Thoracic aorta (tissue), 2 donors: ENCODE data around the gene ADH6. TPM values are rescaled to one million over a fixed set of nuclear protein-coding genes. Genes with fewer than 3 reads are reported as not detected.
"Not testable (repeated sequence)": the region's sequence is repeated elsewhere in the genome, so short reads cannot be mapped to it uniquely, and the experiment has no call there.

Source experiments
- ATAC-seq: fragments of 150-250 bp; one replicate; pipeline ENCODE4 v1.8.0; 2017; ENCODE audit warnings: low read depth; ENCODE audit not compliant: insufficient number of reproducible peaks, low FRiP score
- DNase-seq: peaks from one replicate; pipeline ENCODE4 v3.0.0-alpha.2; 2020; ENCODE audit warnings: low spot score
- H3K27ac ChIP-seq, 2 donors: fragments of 200-600 bp; sonication (generic); 1 replicate in 1 of 2; 2 replicates in 1 of 2; pipeline ENCODE4 v1.5.1; 2016; ENCODE audit warnings: mild to moderate bottlenecking in 2 of 2, moderate library complexity in 2 of 2
- H3K27me3 ChIP-seq: fragments of 200-600 bp; sonication (generic); replicated peaks from 2 replicates; pipeline ENCODE4 v1.6.0; 2016; ENCODE audit warnings: mild to moderate bottlenecking; ENCODE audit not compliant: insufficient read depth
- H3K36me3 ChIP-seq: fragments of 200-600 bp; sonication (generic); one replicate; pipeline ENCODE4 v1.5.1; 2016
- H3K4me1 ChIP-seq, 2 donors: fragments of 200-600 bp; sonication (generic); 1 replicate in 1 of 2; 2 replicates in 1 of 2; pipeline versions ENCODE4 v1.5.1 to v1.6.0; 2016; ENCODE audit warnings: low read depth in 2 of 2, mild to moderate bottlenecking in 1 of 2; ENCODE audit not compliant: control insufficient read depth in 1 of 2
- H3K4me3 ChIP-seq: fragments of 200-600 bp; sonication (generic); 2 replicates; pipeline ENCODE4 v1.5.1; 2016; ENCODE audit warnings: mild to moderate bottlenecking
- H3K9me3 ChIP-seq: fragments of 200-600 bp; sonication (generic); 2 replicates; pipeline ENCODE4 v1.5.1; 2016
- total RNA-seq, 2 donors: library from RNA; depleted of rRNA; stranded (reverse); fragments of >200 nt; gene quantifications; one replicate each; pipeline versions ENCODE4 v1.1.0 to v1.2.3, GENCODE V29; 2016
- TF ChIP-seq, protein P1 (sequence below): fragments of 200-600 bp; sonication (generic); IDR thresholded peaks from one replicate; pipeline ENCODE4 v1.5.1; 2019; ENCODE audit warnings: antibody characterized with exemption

ADH6 gene
- total RNA-seq, 2 donors from 2014 or later = 0.41 TPM; not detected in 1

DNA sequence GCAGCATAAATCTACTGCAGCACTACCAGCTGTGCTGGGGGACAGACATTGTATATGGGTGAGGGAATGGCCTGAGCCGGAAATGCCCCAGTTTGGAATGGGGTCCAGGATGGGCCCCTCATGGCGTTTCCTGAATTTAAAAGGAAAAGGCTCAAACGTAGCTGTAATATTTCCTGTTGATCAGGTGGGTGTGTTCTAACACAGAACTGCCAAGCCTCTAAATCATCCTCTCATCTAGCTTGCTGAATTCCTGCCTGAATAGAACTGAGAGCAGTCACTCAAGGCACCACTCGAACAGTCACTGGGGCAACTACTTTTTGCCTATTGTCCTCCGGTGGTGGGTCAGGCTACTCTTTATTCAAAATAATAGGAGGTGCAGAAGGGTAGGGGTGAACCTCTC, 28.7 kb downstream of the ADH6 start:
- Histone ChIP-seq H3K27me3 (no peaks in the 10 kb centered on the region), H3K4me1 (no peaks in the 10 kb centered on the region), H3K36me3 (no peaks in the 10 kb centered on the region), H3K9me3 (no peaks in the 10 kb centered on the region), H3K4me3 (no peak overlapping the region), H3K27ac (no peak overlapping the region)
- no peak for ATAC-seq
- TF ChIP-seq, protein P1, sequence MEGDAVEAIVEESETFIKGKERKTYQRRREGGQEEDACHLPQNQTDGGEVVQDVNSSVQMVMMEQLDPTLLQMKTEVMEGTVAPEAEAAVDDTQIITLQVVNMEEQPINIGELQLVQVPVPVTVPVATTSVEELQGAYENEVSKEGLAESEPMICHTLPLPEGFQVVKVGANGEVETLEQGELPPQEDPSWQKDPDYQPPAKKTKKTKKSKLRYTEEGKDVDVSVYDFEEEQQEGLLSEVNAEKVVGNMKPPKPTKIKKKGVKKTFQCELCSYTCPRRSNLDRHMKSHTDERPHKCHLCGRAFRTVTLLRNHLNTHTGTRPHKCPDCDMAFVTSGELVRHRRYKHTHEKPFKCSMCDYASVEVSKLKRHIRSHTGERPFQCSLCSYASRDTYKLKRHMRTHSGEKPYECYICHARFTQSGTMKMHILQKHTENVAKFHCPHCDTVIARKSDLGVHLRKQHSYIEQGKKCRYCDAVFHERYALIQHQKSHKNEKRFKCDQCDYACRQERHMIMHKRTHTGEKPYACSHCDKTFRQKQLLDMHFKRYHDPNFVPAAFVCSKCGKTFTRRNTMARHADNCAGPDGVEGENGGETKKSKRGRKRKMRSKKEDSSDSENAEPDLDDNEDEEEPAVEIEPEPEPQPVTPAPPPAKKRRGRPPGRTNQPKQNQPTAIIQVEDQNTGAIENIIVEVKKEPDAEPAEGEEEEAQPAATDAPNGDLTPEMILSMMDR = no peak
- DNase-seq = no peak

DNA sequence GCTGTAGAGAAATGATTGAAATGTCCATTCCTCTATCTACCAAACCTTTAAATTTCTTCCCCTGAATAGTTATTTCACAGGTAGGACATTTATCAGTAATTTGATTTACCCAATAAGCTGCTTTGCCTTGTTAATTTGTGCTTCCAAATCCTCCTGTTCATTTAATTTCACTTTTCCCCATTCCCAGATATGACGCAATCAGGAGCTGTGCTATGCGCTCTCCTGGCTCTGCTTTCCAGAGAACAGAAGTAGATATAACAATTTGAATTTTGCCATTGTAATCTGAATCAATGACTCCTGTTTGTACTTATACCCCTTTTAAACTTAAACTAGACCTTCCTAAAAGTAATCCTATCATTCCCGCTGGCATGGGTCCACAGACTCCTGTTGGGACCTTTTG, 29.1 kb downstream of the ADH6 start:
- not testable (repeated sequence) for H3K4me1 ChIP-seq, DNase-seq, H3K27ac ChIP-seq, H3K36me3 ChIP-seq, H3K9me3 ChIP-seq, H3K27me3 ChIP-seq, ATAC-seq, H3K4me3 ChIP-seq

DNA sequence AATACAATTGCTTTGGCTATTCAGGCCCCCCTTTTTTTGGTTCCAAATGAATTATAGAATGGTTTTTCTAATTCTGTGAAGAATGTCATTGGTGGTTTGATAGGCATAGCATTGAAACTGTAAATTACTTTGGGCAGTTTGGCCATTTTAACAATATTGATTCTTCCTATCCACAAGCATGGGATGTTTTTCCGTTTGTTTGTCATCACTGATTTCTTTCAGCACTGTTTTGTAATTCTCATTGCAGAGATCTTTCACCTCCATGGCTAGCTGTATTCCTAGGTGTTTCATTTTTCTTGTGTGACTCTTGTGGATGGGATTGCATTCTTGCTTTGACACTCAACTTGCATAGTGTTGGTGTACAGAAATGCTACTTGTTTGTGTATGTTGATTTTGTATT, 33.0 kb downstream of the ADH6 start:
- H3K4me3 ChIP-seq = no peak overlapping the region
- TF ChIP-seq, protein P1 = no peak
- no peaks in the 10 kb centered on the region for H3K9me3 ChIP-seq
- H3K4me1 ChIP-seq = no peaks in the 10 kb centered on the region
- no peaks in the 10 kb centered on the region for H3K36me3 ChIP-seq
- DNase-seq (no peak), ATAC-seq (no peak)
- no peak overlapping the region for H3K27ac ChIP-seq
- H3K27me3 ChIP-seq = no peaks in the 10 kb centered on the region

DNA sequence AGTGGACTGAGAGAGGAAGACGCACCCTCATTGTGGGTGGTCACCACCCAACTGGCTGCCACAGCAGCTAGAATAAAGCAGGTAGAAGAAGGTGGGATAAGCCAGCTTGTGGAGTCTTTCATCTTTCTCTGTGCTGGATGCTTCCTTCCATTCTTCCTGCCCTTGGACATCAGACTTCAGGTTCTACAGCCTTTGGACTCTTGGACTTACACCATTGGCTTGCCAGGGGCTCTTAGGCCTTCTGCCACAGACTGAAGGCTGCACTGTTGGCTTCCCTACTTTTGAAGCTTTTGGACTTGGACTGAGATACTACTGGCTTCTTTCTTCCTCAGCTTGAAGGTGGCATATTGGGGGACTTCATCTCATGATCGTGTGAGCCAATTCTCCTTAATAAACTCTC, 33.5 kb downstream of the ADH6 start:
- Histone ChIP-seq H3K27ac (no peak overlapping the region), H3K27me3 (no peaks in the 10 kb centered on the region), H3K9me3 (no peaks in the 10 kb centered on the region), H3K4me1 (no peaks in the 10 kb centered on the region), H3K4me3 (no peak overlapping the region), H3K36me3 (no peaks in the 10 kb centered on the region)
- TF ChIP-seq, protein P1 = no peak
- ATAC-seq = no peak
- no peak for DNase-seq

DNA sequence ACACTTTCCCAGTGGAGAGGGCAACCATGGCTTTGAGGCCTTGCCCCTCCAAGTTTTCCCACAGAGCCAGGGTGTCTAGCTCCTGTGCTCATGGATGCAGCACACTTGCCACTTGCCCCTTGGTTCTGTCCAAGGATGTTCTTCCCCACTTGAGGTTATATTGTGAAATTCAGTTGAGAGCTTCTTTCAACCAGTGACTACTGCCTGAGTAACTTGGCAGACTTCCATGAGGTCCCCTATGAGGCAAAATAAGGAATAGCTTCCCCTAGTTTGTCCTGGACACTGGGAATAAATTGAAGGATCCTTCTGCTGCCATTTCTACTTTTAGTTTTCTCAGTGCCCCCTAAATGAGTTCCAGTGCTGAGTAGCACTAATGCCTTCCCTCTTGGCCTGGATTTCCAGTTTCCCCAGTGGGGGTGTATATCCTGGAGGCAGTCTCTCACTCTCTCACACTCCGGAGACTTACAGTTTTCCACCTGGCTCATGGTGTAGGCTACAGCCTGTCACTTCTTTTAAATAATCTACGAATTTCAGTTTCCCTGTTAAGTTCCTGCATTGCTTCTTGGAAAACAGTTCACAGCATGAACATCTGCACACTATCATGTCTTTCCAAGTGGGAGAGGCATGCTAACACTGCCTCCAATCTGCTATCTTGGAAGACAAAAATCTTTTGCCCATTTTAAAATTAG, 38.5 kb downstream of the ADH6 start:
- TF ChIP-seq, protein P1 = no peak
- Histone ChIP-seq H3K4me1 (peaks cover 0 to 7% of the 10 kb centered on the region in 2 donors), H3K36me3 (no peaks in the 10 kb centered on the region), H3K4me3 (no peak overlapping the region), H3K27ac (no peak overlapping the region), H3K9me3 (peaks cover 6% of the 10 kb centered on the region), H3K27me3 (no peaks in the 10 kb centered on the region)
- DNase-seq (no peak), ATAC-seq (no peak)

DNA sequence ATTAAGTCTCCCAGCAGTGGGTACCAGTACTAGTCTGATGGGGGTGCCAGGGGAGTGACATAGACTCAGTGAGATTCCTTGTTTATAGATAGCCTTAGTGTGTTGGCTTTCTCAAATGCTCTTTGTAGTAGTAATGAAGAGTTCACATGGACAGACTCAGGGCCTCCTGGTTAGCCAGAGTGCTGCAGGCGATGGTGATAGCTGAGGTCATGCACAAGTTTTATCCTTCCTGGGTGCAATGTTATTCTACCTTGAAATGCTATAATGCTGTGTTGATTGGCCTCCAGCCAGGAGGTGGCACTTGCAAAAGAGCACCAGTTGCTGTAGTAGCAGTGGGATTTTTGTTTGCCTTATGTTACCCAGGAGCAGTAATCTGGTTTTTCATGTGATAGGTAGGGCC, 39.4 kb downstream of the ADH6 start:
- Histone ChIP-seq H3K36me3 (no peaks in the 10 kb centered on the region), H3K4me3 (no peak overlapping the region), H3K4me1 (peaks cover 0 to 7% of the 10 kb centered on the region in 2 donors), H3K27me3 (no peaks in the 10 kb centered on the region), H3K27ac (no peak overlapping the region), H3K9me3 (peaks cover 6% of the 10 kb centered on the region)
- TF ChIP-seq, protein P1 = no peak
- DNase-seq (no peak), ATAC-seq (no peak)
